ENCODE measurements around the gene CIP2A. TPM values are rescaled to one million over a fixed set of nuclear protein-coding genes. Genes with fewer than 3 reads are reported as not detected.
A peak's percentile ranks its signal among the peaks of the same experiment; 100 is the strongest.
"Not testable (repeated sequence)": the region's sequence is repeated elsewhere in the genome, so short reads cannot be mapped to it uniquely, and the experiment has no call there.

CIP2A gene
- 5.7 to 9.4 TPM (median 5.8 TPM) in 3 replicates for total RNA-seq
- long read RNA-seq, full-length matches to known transcripts = 3 of 4 reads
- long read RNA-seq, partial matches to known transcripts = 1 of 4 reads
- long read RNA-seq, other reads (novel, unspliced or antisense) = 0 of 4 reads

DNA sequence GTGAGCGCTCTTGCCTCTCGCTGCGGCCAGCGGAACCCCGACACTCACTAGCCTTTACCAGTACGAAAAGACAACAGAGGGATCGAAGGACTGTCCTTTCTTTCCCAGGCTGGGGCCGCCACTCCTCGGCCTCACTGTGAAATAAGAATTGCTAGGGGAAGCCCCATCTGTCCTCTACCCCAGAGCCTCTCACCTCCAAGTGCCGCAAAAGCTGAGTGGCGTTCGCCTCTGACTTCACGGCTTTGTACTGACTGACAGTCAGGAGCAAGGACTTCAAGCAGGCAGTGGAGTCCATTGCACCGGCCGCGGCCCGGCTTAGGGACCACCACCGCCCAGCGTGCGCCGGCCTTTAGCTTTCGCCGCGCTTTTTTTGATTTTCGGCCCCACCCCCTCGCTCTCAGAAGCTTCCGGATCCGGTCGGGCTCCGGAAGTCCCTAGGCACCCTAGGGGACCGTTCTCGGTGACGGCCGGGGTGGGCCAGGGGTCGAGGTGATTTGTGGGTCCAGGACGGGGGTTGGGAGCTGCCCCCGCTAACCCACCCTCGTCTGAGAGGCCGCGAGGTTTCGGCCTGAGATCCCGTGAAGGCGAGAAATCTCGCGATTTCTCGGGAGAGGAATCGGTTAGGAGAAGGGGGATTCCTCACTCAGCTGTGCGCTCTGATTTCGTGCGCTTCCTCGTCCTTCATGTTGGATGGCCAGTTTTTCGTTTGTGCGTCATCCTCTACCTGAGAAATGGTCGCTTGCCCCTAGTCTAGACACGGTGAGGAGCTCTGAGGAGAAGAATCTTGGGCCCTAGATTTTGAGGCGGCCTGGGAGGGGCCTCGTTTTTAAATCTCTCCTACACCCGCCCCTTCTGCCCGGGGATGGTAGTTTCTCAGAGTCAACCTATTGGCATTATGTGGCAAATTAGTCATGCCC, at the start of gene CIP2A, which contains the start of gene DZIP3:
TSS of gene CIP2A (minus strand) at position 358 of the 917 bp plus-strand sequence. CDS start at position 295, 63 bp downstream.
TSS of gene DZIP3 (plus strand) at position 642 of the 917 bp plus-strand sequence. CDS start 15,685 bp downstream, outside the sequence.
- peak; percentile 93 for DNase-seq (ENCODE audit: low spot score)
- no peaks in the 10 kb centered on the region for H3K9me3 Mint-ChIP-seq (ENCODE audit: low read depth)
- no peaks in the 10 kb centered on the region for H3K27me3 Mint-ChIP-seq (ENCODE audit: low read depth)
- TF ChIP-seq, protein P1, sequence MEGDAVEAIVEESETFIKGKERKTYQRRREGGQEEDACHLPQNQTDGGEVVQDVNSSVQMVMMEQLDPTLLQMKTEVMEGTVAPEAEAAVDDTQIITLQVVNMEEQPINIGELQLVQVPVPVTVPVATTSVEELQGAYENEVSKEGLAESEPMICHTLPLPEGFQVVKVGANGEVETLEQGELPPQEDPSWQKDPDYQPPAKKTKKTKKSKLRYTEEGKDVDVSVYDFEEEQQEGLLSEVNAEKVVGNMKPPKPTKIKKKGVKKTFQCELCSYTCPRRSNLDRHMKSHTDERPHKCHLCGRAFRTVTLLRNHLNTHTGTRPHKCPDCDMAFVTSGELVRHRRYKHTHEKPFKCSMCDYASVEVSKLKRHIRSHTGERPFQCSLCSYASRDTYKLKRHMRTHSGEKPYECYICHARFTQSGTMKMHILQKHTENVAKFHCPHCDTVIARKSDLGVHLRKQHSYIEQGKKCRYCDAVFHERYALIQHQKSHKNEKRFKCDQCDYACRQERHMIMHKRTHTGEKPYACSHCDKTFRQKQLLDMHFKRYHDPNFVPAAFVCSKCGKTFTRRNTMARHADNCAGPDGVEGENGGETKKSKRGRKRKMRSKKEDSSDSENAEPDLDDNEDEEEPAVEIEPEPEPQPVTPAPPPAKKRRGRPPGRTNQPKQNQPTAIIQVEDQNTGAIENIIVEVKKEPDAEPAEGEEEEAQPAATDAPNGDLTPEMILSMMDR (IDR thresholded peaks at IDR 0.05) = no peak
- H3K36me3 Mint-ChIP-seq (ENCODE audit: low read depth) = no peaks in the 10 kb centered on the region
- peaks cover 37% of the 10 kb centered on the region for H3K4me1 Mint-ChIP-seq (ENCODE audit: low read depth)
- H3K4me3 Mint-ChIP-seq (ENCODE audit: unreplicated experiment) = peak within 1 kb of the TSS; percentile 96
- peak within 1 kb of the TSS; percentile 100 for H3K27ac Mint-ChIP-seq (ENCODE audit: unreplicated experiment)

DNA sequence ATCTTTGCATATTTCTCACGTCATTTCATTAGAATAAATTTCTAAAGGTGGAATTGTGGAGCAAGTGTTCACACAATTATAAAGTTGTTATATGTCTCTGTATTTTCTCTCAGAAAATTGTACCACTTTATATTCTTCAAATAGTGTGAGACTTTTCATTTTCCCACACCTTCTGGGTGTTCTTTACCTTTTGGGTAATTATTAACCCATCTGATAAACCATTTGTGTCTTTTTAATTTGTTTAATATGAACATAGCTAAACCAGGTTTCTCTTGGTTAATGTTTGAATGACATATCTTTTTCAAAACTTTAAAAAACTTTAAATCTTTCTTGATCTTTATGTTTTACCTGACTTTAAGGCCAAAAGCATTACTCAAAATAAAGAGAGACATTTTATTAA, 40.7 kb upstream of the CIP2A start:
- TF ChIP-seq, protein P1 (IDR thresholded peaks at IDR 0.05) = no peak
- no peaks in the 10 kb centered on the region for H3K9me3 Mint-ChIP-seq (ENCODE audit: low read depth)
- no peak overlapping the region for H3K4me3 Mint-ChIP-seq (ENCODE audit: unreplicated experiment)
- H3K4me1 Mint-ChIP-seq (ENCODE audit: low read depth) = no peaks in the 10 kb centered on the region
- no peak overlapping the region for H3K27ac Mint-ChIP-seq (ENCODE audit: unreplicated experiment)
- H3K27me3 Mint-ChIP-seq (ENCODE audit: low read depth) = no peaks in the 10 kb centered on the region
- H3K36me3 Mint-ChIP-seq (ENCODE audit: low read depth) = peaks cover 5% of the 10 kb centered on the region
- DNase-seq (ENCODE audit: low spot score) = no peak

DNA sequence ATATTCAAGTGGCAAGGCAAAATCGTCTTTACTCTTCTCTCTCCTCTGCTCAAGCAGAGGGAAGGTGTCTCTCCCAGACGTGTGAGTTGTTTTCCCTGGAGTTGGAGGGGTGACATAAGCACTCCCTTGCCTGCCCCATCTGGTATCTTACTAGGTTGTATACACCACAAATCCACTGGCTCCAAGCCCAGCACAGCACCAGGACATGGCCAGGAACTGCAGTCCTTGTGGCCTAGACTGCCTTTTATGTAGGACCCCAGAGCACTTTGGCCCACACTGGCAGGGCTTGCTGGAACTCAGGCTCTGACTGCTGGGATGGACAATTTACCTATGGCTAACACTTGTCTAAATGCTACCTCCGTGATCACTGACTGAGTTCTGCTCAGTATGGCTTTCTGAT, 34.3 kb upstream of the CIP2A start:
- TF ChIP-seq, protein P1 (IDR thresholded peaks at IDR 0.05) = no peak
- Mint-ChIP-seq H3K4me3 (ENCODE audit: unreplicated experiment) (no peak overlapping the region), H3K36me3 (ENCODE audit: low read depth) (peaks cover 9% of the 10 kb centered on the region), H3K27me3 (ENCODE audit: low read depth) (no peaks in the 10 kb centered on the region), H3K27ac (ENCODE audit: unreplicated experiment) (no peak overlapping the region), H3K9me3 (ENCODE audit: low read depth) (peaks cover 2% of the 10 kb centered on the region), H3K4me1 (ENCODE audit: low read depth) (no peaks in the 10 kb centered on the region)
- DNase-seq (ENCODE audit: low spot score) = no peak

DNA sequence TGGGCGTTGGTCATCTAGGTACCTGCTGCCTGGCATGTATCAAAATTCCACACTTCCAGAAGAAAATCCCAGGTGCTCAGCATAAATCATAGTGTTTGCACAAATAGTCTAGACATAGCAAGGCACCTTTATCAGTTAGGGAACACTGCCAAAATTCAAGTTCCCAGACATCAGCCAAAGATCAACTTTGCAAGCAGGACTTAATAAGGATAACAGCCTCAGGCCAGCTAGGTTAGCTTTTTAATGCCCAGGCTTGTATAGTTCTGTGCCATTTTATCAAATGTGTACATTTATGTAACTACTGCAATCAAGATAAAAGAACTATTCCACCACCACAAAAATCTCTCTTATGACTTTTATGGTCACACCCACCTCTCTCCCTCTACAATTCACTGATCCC, 31.0 kb upstream of the CIP2A start:
- H3K36me3 Mint-ChIP-seq (ENCODE audit: low read depth) = peaks cover 7% of the 10 kb centered on the region
- TF ChIP-seq, protein P1 (IDR thresholded peaks at IDR 0.05) = no peak
- DNase-seq (ENCODE audit: low spot score) = no peak
- no peaks in the 10 kb centered on the region for H3K4me1 Mint-ChIP-seq (ENCODE audit: low read depth)
- no peaks in the 10 kb centered on the region for H3K27me3 Mint-ChIP-seq (ENCODE audit: low read depth)
- peaks cover 2% of the 10 kb centered on the region for H3K9me3 Mint-ChIP-seq (ENCODE audit: low read depth)
- H3K4me3 Mint-ChIP-seq (ENCODE audit: unreplicated experiment) = no peak overlapping the region
- H3K27ac Mint-ChIP-seq (ENCODE audit: unreplicated experiment) = no peak overlapping the region

DNA sequence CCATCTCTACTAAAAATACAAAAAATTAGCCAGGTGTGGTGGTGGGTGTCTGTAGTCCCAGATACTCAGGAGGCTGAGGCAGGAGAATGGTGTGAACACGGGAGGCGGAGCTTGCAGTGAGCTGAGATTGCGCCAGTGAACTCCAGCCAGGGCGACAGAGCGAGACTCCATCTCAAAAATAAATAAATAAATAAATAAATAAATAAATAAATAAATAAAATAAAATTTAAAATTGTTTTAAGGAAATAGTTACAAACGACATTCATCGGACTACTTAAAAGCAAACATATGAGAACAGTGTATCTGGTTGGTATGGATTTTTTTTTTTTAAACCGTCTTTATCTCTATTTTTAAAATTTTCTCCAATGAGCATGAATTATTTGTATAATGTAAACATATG, 26.9 kb upstream of the CIP2A start:
- H3K9me3 Mint-ChIP-seq (ENCODE audit: low read depth); DNase-seq (ENCODE audit: low spot score); H3K36me3 Mint-ChIP-seq (ENCODE audit: low read depth); H3K27me3 Mint-ChIP-seq (ENCODE audit: low read depth); H3K4me1 Mint-ChIP-seq (ENCODE audit: low read depth); H3K4me3 Mint-ChIP-seq (ENCODE audit: unreplicated experiment); H3K27ac Mint-ChIP-seq (ENCODE audit: unreplicated experiment): not testable (repeated sequence)
